ENCODE measurements around the gene LCTL. TPM values are rescaled to one million over a fixed set of nuclear protein-coding genes. Genes with fewer than 3 reads are reported as not detected.

The LCTL gene
- total RNA-seq, 2 experiments from 2014 or later: not detected

- POLR2A ChIA-PET: no interaction called here
- Histone ChIP-seq H3K4me3 (ENCODE audit: low read depth, low read length, poor library complexity, severe bottlenecking) (no peak overlapping the region), H2AFZ (ENCODE audit: low read length) (no peak overlapping the region), H3K9me2 (ENCODE audit: insufficient read depth, low read length) (no peaks in the 10 kb centered on the region), H3K9me3 (ENCODE audit: low read length) (no peaks in the 10 kb centered on the region), H3K27ac (ENCODE audit: low read depth, low read length, poor library complexity, severe bottlenecking) (no peak overlapping the region), H3K4me2 (ENCODE audit: low read length) (no peak overlapping the region), H3K36me3 (ENCODE audit: insufficient read depth, low read length) (no peaks in the 10 kb centered on the region), H3K4me1 (ENCODE audit: insufficient read depth, low read length, poor library complexity, severe bottlenecking) (no peaks in the 10 kb centered on the region), H4K20me1 (ENCODE audit: insufficient read depth, low read length) (no peaks in the 10 kb centered on the region), H3K79me2 (ENCODE audit: insufficient read depth, low read depth, low read length) (no peaks in the 10 kb centered on the region)
- no peak for TF ChIP-seq CTCF (conservative IDR thresholded peaks at IDR 0.05; ENCODE audit: low read length)
- TF ChIP-seq EZH2phosphoT487 (IDR thresholded peaks at IDR 0.05; ENCODE audit: borderline replicate concordance, low read depth, low read length): no peak
- BruUV-seq (replicated peaks): no TSS peak
- CTCF ChIA-PET (ENCODE audit: unreplicated experiment): no interaction called here
- DNase-seq (ENCODE audit: low spot score): no peak
- intact Hi-C loops (cut with micrococcal nuclease; ENCODE audit: unreplicated experiment): no loop called here
Observed at GRCh38 chr15:66595332-66595731, 29.5 kb upstream of the LCTL start.

GRCh38 chr15:66594836-66595235 lies 29.0 kb upstream of the LCTL start:
- Histone ChIP-seq H3K4me1 (ENCODE audit: insufficient read depth, low read length, poor library complexity, severe bottlenecking) (no peaks in the 10 kb centered on the region), H2AFZ (ENCODE audit: low read length) (no peak overlapping the region), H4K20me1 (ENCODE audit: insufficient read depth, low read length) (no peaks in the 10 kb centered on the region), H3K9me2 (ENCODE audit: insufficient read depth, low read length) (no peaks in the 10 kb centered on the region), H3K9me3 (ENCODE audit: low read length) (no peaks in the 10 kb centered on the region), H3K4me3 (ENCODE audit: low read depth, low read length, poor library complexity, severe bottlenecking) (no peak overlapping the region), H3K36me3 (ENCODE audit: insufficient read depth, low read length) (no peaks in the 10 kb centered on the region), H3K4me2 (ENCODE audit: low read length) (no peak overlapping the region), H3K27ac (ENCODE audit: low read depth, low read length, poor library complexity, severe bottlenecking) (no peak overlapping the region), H3K79me2 (ENCODE audit: insufficient read depth, low read depth, low read length) (no peaks in the 10 kb centered on the region)
- intact Hi-C loops (cut with micrococcal nuclease; ENCODE audit: unreplicated experiment): no loop called here
- TF ChIP-seq EZH2phosphoT487 (IDR thresholded peaks at IDR 0.05; ENCODE audit: borderline replicate concordance, low read depth, low read length) (no peak), CTCF (conservative IDR thresholded peaks at IDR 0.05; ENCODE audit: low read length) (no peak)
- no peak for DNase-seq (ENCODE audit: low spot score)
- ChIA-PET CTCF (ENCODE audit: unreplicated experiment) (interaction anchor here (1.0 kb wide), 1 partner anchor 208 kb away, joined by 4 read pairs; the partner anchor contains the start of gene MAP2K1), POLR2A (no interaction called here)
- BruUV-seq (replicated peaks): no TSS peak

GRCh38 chr15:66594344-66594743 lies 28.5 kb upstream of the LCTL start:
- H4K20me1 ChIP-seq (ENCODE audit: insufficient read depth, low read length): no peaks in the 10 kb centered on the region

More at GRCh38 chr15:66594344-66594743, 28.5 kb upstream of the LCTL start:
- intact Hi-C loops (cut with micrococcal nuclease; ENCODE audit: unreplicated experiment): no loop called here
- no peaks in the 10 kb centered on the region for H3K4me1 ChIP-seq (ENCODE audit: insufficient read depth, low read length, poor library complexity, severe bottlenecking)
- no peak overlapping the region for H2AFZ ChIP-seq (ENCODE audit: low read length)
- no peak overlapping the region for H3K4me2 ChIP-seq (ENCODE audit: low read length)
- H3K27ac ChIP-seq (ENCODE audit: low read depth, low read length, poor library complexity, severe bottlenecking): no peak overlapping the region
- no peaks in the 10 kb centered on the region for H3K9me2 ChIP-seq (ENCODE audit: insufficient read depth, low read length)
- BruUV-seq (replicated peaks): no TSS peak
- H3K79me2 ChIP-seq (ENCODE audit: insufficient read depth, low read depth, low read length): no peaks in the 10 kb centered on the region
- peak; percentile 13 for DNase-seq (ENCODE audit: low spot score)
- no peaks in the 10 kb centered on the region for H3K36me3 ChIP-seq (ENCODE audit: insufficient read depth, low read length)
- H3K9me3 ChIP-seq (ENCODE audit: low read length): no peaks in the 10 kb centered on the region
- H3K4me3 ChIP-seq (ENCODE audit: low read depth, low read length, poor library complexity, severe bottlenecking): no peak overlapping the region
- POLR2A ChIA-PET: no interaction called here
- TF ChIP-seq EZH2phosphoT487 (IDR thresholded peaks at IDR 0.05; ENCODE audit: borderline replicate concordance, low read depth, low read length): no peak
- peak; percentile 28; the same call in 1 of the 2 replicates for TF ChIP-seq CTCF (conservative IDR thresholded peaks at IDR 0.05; ENCODE audit: low read length)
- CTCF ChIA-PET (ENCODE audit: unreplicated experiment): interaction anchor here (1.0 kb wide), 1 partner anchor 208 kb away, joined by 4 read pairs; the partner anchor contains the start of gene MAP2K1

Data from OCI-LY7 (cell line).